NCI-H2107 treated with DMSO at 0.1 percent for 48 hours (cell line): ENCODE data around the gene FITM1.
"Not testable (repeated sequence)": the region's sequence is repeated elsewhere in the genome, so short reads cannot be mapped to it uniquely, and the experiment has no call there.

ENCODE experiments used
- DNase-seq: peaks from one replicate; lab custom pipeline; 2025; ENCODE audit not compliant: unreplicated experiment; lab: John Stamatoyannopoulos, UW

The FITM1 gene

DNA sequence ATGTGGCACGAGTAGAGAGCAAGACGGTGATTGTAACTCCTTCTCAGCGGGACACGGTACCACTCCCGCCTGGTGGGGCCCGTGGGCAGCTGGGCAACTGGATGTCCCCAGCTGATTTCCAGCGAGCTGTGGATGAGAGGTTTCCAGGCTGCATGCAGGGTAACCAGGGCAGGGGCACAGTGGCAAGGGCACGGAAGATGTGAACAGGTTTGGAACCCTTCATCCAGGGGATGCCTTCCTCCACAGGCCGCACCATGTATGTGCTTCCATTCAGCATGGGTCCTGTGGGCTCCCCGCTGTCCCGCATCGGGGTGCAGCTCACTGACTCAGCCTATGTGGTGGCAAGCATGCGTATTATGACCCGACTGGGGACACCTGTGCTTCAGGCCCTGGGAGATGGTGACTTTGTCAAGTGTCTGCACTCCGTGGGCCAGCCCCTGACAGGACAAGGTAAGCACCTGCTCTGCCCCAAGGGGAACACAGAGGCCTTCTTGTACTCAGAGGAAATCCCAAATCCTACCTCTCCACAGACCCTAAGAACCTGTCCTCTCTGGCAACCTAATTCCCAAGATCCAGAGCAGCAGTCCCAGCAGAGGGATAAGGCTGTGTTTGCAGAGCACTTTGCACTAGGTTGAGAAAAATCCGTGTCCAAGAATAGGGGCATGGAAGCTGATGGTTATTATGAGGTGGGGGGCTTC, 32.1 kb upstream of the FITM1 start:
- no peak for DNase-seq

DNA sequence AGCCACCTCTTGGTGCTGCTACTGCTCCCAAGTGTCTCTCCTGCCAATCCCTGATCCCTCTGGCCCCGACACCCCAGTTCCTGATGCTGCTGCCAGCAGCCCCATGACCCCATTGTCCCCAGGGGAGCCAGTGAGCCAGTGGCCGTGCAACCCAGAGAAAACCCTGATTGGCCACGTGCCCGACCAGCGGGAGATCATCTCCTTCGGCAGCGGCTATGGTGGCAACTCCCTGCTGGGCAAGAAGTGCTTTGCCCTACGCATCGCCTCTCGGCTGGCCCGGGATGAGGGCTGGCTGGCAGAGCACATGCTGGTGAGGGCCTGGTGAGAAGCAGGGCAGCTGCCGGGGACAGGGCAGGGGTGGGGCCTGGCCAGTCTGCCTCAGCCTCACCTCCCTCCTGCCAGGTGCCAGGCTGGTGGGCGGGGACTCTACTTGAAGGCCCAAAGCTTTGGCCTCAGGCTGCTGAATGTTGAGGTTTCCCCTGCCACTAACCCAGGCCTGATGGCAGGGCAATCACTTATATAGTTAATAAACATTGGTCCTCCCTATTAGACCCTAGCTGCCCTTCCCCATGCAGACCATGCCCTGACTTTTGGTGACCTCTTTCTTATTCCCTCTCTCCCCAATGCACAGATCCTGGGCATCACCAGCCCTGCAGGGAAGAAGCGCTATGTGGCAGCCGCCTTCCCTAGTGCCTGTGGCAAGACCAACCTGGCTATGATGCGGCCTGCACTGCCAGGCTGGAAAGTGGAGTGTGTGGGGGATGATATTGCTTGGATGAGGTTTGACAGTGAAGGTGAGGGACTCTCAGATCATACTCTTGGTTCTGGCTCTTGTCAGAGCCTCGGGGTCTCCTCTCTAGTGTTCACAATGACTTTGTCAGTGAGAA, 31.3 kb upstream of the FITM1 start:
- DNase-seq, result peak; percentile 72

- no peak for DNase-seq
These were observed 30.1 kb upstream of the FITM1 start for GRCh38 chr14:24100197-24100981.

GRCh38 chr14:24100982-24101494, 29.4 kb upstream of the FITM1 start:
- no peak for DNase-seq

DNA sequence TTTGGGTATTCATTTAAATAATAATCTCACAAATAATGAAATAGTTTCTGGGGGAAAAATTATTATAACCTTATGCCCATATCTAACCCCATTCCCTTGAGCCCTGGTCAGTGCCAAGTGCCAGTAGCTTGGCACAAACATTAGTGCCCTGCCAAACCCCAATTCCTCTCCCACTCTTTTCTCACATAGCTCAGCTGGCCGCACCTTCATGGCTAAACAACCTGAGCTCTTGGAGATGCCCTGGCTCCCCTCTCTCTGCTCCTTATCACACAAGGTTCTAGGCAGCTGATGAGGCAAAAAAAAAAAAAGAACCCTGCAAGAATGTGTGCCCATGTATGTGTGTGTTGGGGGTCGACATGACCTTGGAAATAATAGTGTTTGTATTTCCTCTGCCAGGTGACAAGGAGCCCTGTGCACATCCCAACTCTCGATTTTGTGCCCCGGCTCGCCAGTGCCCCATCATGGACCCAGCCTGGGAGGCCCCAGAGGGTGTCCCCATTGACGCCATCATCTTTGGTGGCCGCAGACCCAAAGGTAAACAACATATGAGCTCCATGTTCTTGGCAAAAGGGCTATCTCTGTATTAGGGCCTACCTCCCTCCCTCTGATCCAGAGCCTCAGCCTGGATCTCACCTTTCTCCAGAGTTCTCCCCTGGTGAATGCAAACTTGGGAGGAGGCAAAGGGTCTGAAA, 28.0 kb upstream of the FITM1 start:
- DNase-seq, result no peak

- no peak for DNase-seq
These were observed 27.0 kb upstream of the FITM1 start for GRCh38 chr14:24103451-24103850.

GRCh38 chr14:24105609-24106239, 24.7 kb upstream of the FITM1 start:
- DNase-seq, result not testable (repeated sequence)

GRCh38 chr14:24106672-24107271, 23.7 kb upstream of the FITM1 start:
- DNase-seq, result no peak

DNA sequence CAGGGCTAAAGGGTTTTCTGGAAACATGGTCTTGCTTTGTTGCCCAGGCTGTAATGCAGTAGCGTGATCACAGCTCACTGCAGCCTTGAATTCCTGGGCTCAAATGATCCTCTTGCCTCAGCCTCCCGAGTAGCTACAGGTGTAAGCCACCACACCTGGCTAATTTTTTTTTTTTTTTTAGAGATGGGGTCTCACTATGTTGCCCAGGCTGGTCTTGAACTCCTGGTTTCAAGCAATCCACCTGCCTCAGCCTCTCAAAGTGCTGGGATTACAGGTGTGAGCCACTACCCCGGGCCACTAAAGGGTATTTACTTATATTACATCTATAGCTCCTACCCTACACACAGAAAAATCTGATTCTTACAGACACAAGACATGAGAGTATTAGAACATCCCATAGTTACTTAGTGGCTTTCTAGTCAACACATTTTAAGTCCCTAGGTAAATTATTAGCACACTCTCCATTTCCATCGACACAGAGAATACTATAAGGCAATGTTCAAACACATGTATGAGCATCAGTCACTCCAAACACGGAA, 22.1 kb upstream of the FITM1 start:
- DNase-seq, result no peak

- no peak for DNase-seq
These were observed 20.4 kb upstream of the FITM1 start for GRCh38 chr14:24110060-24110459.

DNA sequence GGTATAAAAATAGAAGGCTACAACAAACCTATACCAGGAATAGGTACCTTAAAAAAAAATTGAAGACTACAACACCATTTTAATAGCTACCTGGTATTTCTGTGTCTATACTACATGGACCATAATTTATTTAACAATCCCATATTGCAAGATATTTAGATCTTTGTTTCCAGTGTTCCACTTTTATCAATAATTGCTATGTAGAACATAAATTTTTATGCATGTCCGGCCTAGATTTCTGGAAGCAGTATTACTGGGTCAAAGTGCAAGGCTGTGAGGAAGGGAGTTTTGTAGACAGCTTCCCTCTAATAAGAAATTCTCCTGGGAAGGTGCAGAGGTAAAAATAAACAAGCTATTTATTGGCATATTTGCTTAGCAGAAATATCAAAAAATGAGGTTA, 19.9 kb upstream of the FITM1 start:
- no peak for DNase-seq

GRCh38 chr14:24113379-24113800, 17.1 kb upstream of the FITM1 start:
- no peak for DNase-seq

DNA sequence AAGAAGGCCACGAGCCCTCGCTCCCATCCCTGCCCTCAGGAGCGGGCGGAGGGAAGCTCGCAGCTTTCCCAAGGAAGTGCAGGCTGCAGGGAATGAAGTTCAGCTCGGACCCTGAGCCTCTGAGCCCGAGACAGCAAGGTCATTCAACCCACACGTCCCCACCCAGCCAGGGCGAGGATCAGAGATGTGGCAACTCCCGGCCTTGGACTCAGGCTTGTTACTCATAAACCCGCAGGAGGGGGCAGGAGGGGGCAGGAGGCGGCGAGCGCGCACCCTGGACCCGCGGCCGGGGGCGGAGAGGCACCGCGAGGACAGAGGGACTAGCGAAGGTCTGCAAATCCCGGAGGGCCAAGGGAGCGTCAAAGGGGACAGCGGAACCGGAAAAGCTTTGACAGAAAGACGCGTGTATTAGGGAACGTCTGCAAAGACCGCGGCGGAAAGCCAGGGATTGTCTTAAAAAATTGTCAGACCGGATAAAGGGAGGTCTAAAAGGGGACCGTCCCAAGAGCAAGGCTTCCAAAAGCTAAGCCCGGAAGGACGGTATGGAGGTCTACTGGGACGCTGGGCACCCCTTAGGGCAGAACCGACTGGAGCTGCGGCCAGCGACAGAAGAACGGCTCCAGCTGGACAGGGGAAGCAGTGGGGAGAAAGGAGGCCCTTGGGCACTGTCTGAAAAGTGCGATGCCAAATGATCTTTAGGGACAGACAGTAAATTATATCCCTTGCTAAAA, 16.5 kb upstream of the FITM1 start:
- peak; percentile 91 for DNase-seq

DNA sequence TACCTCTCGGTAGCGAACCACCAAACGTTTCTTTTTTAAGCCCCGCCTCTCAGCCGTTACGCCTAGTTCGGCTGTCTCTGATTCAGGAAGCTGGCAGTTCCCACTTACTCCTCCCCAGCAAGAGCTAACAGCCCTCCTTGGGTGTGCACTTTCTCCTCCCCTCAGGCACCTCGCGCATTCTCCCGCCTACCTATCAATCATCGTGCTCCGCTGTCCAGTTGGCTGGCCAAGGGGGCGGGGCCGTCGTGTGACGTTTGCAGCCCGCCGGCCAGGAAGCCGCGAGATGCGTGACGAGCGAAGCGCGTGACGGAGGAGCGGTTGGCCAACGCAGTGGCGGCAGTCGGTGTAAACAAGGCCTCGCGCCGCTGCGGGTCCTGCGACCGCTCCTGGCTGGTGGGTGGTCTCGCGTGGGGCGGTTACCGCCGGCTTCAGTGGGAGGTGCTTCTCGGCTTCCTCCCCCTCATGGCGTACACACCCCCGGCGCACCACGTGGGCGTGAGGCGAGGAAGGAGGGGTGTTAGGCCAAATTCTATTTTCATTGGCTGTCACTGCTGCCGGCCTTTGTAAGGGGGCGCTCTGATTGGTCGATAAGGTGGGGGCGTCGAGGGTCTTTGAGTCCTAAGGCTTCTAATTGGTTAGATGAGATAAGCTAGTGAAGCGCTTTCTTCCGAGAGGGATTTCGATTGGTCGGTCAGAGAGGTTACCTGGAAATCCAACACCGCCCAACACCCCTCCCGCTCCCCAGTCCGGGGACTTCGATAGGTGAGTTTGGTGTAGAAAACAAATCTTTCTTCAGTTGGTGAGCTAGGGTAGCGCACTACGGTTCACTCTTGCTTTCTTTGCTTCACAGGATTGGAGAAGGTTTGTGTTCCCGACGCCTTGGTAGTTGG, 15.7 kb upstream of the FITM1 start, which contains the start of the genes DCAF11 and NRL:
Gene DCAF11 (plus strand): TSS at position 246 of the 890 bp plus-strand sequence. CDS start 818 bp downstream, outside the sequence.
Gene NRL (minus strand): TSS at position 418 of the 890 bp plus-strand sequence. CDS start 32,101 bp downstream, outside the sequence.
- peak; percentile 100 for DNase-seq

DNA sequence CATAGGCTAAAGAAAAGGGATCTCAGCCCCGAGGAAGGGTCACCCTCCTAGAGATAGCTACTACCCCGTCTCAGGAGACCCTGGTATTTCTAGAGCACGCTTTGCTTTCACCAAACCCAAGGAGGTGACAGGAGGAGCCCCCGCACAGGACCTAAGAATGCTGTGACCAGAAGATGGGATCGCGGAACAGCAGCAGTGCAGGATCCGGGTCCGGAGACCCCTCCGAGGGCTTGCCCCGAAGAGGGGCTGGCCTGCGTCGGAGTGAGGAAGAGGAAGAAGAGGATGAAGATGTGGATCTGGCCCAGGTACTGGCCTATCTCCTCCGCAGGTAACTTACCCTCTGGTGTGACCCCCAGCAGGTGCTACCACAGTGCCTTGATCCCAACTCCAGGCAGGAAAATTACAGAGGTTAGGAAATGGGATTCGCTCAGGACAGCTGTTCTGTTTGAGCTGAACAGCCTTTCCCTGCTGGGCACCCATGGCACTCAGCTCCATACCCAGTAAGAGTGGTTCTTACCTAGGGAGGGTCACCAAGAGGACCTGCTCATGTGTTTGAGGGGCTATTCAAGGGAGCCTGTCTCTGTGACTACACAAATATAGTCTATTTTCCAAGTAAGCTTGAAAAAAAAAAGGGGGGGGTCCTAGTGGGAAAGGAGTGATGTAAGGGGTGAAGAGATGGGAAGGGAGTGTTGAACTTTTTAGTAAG, 14.9 kb upstream of the FITM1 start:
- DNase-seq, result no peak

DNA sequence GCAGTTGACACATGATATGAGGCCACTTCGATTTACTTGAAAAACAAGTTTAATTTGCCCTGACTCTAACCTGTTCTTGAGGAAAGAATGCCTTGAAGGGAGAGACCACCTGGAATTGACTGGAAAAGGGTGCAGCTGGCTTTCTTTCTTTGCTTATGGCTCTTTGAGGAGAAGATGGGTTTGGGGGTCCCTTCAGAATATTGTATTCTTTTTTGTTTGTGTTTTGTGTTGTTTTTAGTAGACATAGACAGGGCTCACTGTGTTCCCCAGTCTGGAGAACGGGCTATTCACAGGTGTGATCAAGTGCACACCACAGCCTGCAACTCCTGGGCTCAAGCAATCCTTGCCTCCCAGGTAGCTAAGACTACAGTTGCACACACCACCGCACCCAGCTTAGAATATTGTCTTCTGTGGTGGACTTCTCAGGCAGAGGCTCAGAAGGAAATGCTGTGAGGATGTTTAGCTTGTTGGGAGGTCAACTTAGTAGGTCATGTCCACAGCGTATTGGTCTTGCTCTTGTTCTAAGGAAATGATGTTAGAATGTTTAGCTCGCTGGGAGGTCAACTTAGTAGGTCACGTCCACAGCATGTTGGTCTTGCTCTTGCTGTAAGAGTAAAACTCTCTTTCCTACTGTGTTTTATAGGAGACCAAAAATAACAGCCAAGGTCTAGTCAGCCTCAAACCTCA, 14.2 kb upstream of the FITM1 start:
- no peak for DNase-seq
